ENCODE results near the gene LENG8. TPM values are rescaled to one million over a fixed set of nuclear protein-coding genes. Genes with fewer than 3 reads are reported as not detected.

The LENG8 gene
- total and polyA plus RNA-seq, 2 of the 8 experiments (the other 6 are each of a cell fraction or from before 2014, with no cell fraction given) = 62.2 to 108 TPM

DNA sequence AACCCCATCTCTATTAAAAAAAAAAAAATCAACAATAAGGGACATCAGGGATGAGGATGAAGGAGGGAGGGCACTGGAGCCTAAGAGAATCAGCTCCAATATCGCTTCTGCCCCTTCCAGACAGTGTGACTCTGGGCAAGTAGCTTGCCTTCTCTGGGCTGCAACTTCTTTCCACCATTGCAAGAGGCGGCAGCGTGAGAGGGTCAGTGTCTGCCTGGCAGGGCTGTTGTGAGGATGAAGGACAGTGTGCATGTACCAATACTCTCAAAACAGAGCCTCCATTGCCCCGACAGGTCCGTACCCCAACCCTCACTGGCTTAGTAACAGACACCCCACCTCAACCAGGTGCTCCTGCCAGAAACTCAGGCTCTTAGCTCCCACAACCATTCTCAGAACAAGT, 15.3 kb upstream of the LENG8 start:
- Histone ChIP-seq H2BK120ac (replicated peaks; ENCODE audit: low read depth, low read length) (no peak overlapping the region), H3K36me3 (ENCODE audit: control insufficient read depth in 2 of 4, insufficient read depth in 4 of 4, low read length in 3 of 4) (peaks cover 0 to 6% (median 0%) of the 10 kb centered on the region in 4 experiments; a peak in 1 of 8 replicates), H3K27ac (ENCODE audit: low read depth, low read length) (no peak overlapping the region), H2BK12ac (ENCODE audit: low read depth, low read length) (peak overlapping the region; percentile 52; the same call in 1 of the 2 replicates), H2AK5ac (ENCODE audit: low read depth, low read length) (no peak overlapping the region), H3K18ac (ENCODE audit: extremely low read depth, low read length) (no peak overlapping the region), H3K79me2 (ENCODE audit: control insufficient read depth in 1 of 2, insufficient read depth in 2 of 2, low read length in 2 of 2) (no peaks in the 10 kb centered on the region), H2BK5ac (ENCODE audit: low read depth, low read length) (no peak overlapping the region), H3K23ac (ENCODE audit: insufficient read length) (no peak overlapping the region), H4K5ac (ENCODE audit: insufficient read length, low read depth, low read length) (no peak overlapping the region), H2BK20ac (ENCODE audit: low read length) (no peak overlapping the region), H3K14ac (ENCODE audit: insufficient read length) (no peak overlapping the region), H3K9ac (replicated peaks in 1 of 4; ENCODE audit: extremely low read depth in 1 of 4, low read depth in 3 of 4, low read length in 3 of 4) (no peak overlapping the region), H3K56ac (replicated peaks; ENCODE audit: insufficient read length, low read depth, low read length) (no peak overlapping the region), H2BK15ac (ENCODE audit: low read length) (no peak overlapping the region), H4K91ac (replicated peaks; ENCODE audit: insufficient read length, low read length) (no peak overlapping the region), H3K27me3 (replicated peaks in 1 of 4; ENCODE audit: control insufficient read depth in 3 of 4, extremely low read depth in 1 of 4, insufficient read depth in 3 of 4, low read length in 3 of 4) (no peaks in the 10 kb centered on the region; a peak in 2 of 7 replicates), H3K9me3 (ENCODE audit: insufficient read depth in 2 of 2, low read depth in 1 of 2, low read length in 1 of 2) (no peaks in the 10 kb centered on the region), H3K79me1 (ENCODE audit: low read depth, low read length) (peaks cover 3% of the 10 kb centered on the region; the same call in 1 of the 2 replicates), H3K4me1 (replicated peaks in 1 of 4; ENCODE audit: control insufficient read depth in 3 of 4, insufficient read depth in 4 of 4, low read length in 3 of 4) (peaks cover 0 to 37% (median 20%) of the 10 kb centered on the region in 4 experiments; a peak in 6 of 7 replicates), H2AFZ (ENCODE audit: low read length) (no peak overlapping the region), H3K4me3 (ENCODE audit: extremely low read depth in 1 of 4, insufficient read depth in 2 of 4, low read depth in 3 of 4, low read length in 4 of 4) (no peak overlapping the region), H3K23me2 (ENCODE audit: low read depth, low read length) (peaks cover 4% of the 10 kb centered on the region), H4K8ac (ENCODE audit: extremely low read depth, insufficient read depth, low read length) (no peak overlapping the region), H3K4ac (replicated peaks; ENCODE audit: insufficient read length, low read depth, low read length) (no peak overlapping the region), H4K20me1 (replicated peaks in 1 of 2; ENCODE audit: control insufficient read depth in 1 of 2, insufficient read depth in 2 of 2, low read length in 2 of 2) (peaks cover 14 to 18% of the 10 kb centered on the region in 2 experiments), H3K4me2 (ENCODE audit: insufficient read depth in 1 of 2, low read depth in 2 of 2, low read length in 2 of 2) (no peak overlapping the region)
- DNase-seq (ENCODE audit: low read depth in 1 of 2, low spot score in 2 of 2) = no peak
- ChIA-PET POLR2A (ENCODE audit: partially characterized antibody) (interaction anchor here (0.9 to 13.5 kb wide), 9 partner anchors 13 to 43 kb away, joined by 3 to 133 read pairs (median 8); partner anchors contain the start of genes LENG8, LENG9 and TTYH1), CTCF (ENCODE audit: partially characterized antibody) (interaction anchor here (1.7 to 2.0 kb wide), 2 partner anchors 13 to 42 kb away, joined by 9 to 11 read pairs; no protein-coding TSS in a partner anchor)
- 92% methylated on average over 5 of the region's 5 CpGs; no CpG with 5 or more reads in 1 of the 2 experiments for WGBS, 2 experiments (ENCODE audit: extremely low coverage in 1 of 2, insufficient coverage in 1 of 2, insufficient read length in 1 of 2, insufficient replicate concordance in 2 of 2, low coverage in 1 of 2, low lambda C conversion rate in 2 of 2, missing lambda C conversion rate in 1 of 2)
- no peak for FAIRE-seq
- TF ChIP-seq POLR2AphosphoS5 (IDR thresholded peaks at IDR 0.05; ENCODE audit: low read depth, low read length) = peak; percentile 40; the same call in 1 of the 2 replicates
- no peak for TF ChIP-seq TBP (IDR thresholded peaks at IDR 0.05; ENCODE audit: low read depth, low read length)

Measured in H1 (cell line).